Smooth muscle cell of the umbilical artery (primary cell): ENCODE results near the gene NUFIP1. TPM values are rescaled to one million over a fixed set of nuclear protein-coding genes. Genes with fewer than 3 reads are reported as not detected.

ENCODE experiments used
- total RNA-seq: library from RNA; depleted of rRNA; stranded (reverse); fragments of >200 nt; gene quantifications from 2 replicates; pipeline ENCODE4 v1.2.3, GENCODE V29; 2014

NUFIP1 gene
- total RNA-seq = 2.4 and 5.0 TPM in 2 replicates

DNA sequence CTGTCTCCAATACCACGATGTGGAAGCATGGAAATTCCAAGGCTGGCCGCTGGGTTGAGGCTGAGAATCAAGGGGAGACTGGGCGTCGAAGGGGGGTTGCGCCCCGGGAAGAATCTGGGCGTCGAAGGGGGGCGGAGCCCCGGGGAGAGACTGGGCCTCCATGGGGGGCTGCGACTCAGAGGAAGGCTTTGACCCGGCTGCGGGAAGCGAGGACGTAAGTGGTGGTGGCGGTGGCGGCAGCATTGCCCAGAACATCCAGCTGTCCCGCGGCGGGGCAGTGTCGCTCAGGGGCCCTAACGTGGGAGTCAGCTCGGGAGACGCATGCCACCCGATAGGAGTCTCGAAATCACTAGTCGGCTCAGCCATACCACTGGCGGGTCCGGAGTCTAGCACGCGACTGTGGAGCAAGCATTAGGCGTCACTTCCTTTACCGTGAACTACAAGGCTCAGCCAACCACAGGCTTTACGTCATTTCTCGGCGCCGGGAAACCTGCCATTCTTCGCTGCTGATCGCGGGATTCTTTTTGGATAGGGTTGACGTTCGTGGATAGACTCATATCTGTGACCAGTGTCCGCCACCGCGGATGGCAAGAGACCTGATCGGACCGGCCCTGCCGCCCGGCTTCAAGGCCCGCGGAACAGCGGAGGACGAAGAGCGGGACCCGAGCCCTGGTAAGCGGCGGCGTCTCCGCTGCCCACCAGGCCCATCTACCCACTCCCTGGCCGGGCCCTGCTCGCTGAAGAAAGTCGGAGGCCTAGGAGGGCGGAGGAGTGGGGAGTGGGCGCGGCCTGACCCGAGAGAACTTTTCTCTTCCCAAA is at the start of gene NUFIP1, which contains the start of gene GPALPP1:
Gene NUFIP1, minus strand, starts transcription at position 401 of the 819 bp plus-strand sequence. Its CDS starts 35 bp downstream, at position 366.
Gene GPALPP1, plus strand, starts transcription at position 468 of the 819 bp plus-strand sequence. Its CDS starts 117 bp downstream, at position 585.

Other genes with a start within 250 kb of the NUFIP1 start
- 27.0 and 35.2 TPM in 2 replicates for gene GPALPP1, start 67 bp upstream of the NUFIP1 start, total RNA-seq
- gene GTF2F2, start 131.0 kb upstream of the NUFIP1 start, total RNA-seq = 21.7 and 26.5 TPM in 2 replicates
- 0.59 and 0.74 TPM in 2 replicates for gene KCTD4, start 211.6 kb upstream of the NUFIP1 start, total RNA-seq